ENCODE measurements around the gene GPATCH2.

The GPATCH2 gene

DNA sequence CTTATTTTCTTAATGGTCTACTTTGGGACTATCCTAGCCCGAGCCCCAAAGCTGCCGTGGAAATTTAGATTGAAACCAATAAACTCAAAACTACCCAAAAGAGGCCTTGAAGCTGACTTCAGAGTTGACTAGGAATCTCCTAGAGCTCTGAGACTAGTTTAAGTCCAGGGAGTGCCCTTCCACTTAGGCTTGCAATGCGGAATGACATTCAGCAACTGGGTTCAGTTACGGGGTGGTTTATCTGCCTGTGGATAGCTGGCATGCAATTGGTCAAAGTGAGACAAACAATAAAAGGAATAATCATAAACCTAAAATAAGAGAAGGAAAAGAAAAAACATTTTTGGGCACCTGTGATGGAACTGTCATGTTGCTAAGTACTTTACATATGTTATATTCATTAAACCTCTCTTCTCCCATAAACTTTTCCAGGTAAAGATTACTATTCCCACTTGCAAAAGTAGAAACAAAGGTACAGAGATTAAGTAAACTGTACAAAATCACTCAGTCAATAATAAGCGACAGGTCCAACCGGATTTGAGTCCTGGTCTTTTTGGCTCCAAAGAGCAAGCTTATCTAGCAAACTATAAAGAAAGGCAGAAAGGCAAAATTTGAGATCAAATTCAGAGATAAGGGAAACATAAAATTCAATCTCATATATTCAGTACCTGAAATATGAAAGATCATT is 56.5 kb downstream of the GPATCH2 start:
- DNase-seq = no peak

DNA sequence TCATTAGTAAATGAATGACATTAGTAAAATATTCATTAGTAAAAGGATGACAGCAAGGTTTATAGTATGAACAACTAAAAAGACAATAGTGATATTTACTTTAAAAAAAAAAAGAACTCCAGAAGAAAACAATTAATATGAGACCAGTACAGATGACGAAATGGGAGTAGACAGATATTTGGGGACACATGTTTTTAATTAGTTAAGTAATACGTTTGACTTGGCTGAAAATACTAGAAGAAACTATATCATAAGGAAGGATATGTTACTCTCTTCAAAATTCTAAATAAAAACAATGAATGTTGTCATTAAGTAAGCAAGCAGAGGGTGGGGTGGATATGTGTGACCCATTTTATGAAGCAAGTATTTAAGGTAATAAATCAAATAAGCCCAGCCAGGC is 61.9 kb downstream of the GPATCH2 start:
- no peak for DNase-seq

DNA sequence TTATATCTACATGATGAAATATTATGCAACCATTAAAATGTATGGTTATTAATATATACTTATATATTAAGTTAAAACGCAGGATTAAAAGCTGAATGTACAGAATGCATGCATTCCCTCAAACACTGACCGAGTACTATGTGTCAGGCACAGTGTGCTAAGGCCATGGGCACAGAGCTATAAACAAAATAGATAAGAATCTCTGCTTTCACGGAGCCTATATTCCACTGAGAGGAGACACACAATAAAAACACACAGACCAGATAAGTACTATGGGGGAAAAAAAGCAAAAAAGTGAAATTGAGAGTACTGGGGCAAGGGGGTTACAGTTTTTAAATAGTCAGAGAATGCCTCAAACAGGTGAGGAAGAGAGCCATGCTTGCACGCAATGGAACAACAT is 62.7 kb downstream of the GPATCH2 start:
- DNase-seq = no peak

DNA sequence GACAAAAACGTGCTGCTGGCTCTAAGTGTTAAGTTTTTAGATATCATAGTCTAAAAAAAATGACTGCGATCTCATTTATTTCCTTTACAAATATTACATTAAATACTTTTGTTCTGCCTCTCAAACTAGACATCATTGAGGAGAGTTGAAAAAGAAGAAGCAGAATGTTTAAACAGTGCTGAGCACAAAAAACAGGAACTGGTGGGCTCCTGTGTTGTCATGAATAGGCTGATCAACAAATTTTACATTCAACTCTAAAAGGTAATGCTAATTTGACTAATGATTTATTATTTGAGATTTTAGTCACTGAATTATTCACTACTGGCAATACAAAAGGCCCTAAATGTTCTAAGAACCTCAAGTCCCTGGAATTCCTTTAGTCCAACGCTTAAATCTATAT is 66.1 kb downstream of the GPATCH2 start:
- no peak for DNase-seq

DNA sequence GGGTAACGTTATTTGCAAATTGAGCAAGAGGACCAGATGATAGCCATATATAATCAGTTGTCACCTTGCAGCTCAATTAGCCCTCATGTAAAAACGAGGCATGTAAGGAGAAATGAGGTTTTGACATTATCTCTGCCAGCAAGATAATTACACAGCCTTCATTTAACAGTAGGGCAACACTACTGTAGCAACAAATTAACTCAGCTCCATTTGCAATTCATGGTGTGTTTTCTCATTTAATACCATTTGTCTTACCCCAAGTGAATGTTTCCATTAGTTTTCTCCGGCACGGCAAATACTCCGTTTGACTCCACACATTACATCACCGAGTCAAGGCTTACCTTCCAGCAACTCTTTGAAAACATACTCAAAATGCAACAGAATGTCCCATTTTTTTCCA is 66.7 kb downstream of the GPATCH2 start:
- DNase-seq = no peak

DNA sequence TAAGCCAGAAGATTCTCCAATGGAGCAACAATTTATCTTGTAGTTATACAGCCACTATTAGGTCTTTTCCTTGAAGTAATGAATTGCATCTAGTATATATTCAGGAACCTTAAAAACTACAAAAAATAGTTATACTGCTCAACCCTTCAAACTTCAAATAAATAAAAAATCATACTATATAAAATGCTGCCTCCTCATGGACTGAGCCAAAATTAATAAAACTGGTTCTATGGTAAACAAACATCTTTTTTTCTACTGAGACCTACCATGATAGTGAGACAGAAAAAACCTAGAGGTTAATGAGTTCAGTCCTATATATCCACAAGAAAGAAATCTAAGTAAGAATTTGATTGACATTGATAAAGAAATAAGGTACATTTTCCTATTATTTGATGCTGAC is 67.7 kb downstream of the GPATCH2 start:
- DNase-seq = no peak

DNA sequence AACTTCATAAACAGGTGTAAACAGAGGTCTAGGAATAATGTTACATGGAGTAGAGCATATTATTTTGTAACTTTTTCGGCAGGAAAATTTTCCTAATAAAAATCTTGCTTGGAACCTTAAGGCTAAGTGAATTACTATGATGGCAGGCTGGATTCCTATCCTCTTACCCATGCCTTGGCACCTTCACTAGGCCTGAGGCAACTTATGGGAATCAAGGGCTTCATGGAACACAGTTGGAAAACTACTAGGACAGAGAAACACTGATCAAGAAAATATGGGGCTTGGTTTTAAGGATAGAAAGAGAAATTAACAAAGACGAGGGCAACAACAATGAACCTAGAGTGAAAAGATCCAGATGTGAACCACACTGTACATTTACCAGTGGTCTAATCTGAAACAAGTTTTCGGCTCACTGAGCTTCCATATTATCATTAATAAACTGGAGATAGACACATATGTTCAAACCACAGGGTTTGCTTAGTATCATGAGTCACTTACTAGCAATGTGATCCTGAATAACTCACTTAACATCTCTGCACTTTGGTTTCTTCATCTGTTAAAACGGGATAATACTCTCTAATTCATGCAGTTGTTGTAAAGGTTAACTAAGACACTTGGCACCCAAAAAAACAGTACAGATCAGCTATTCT is 68.5 kb downstream of the GPATCH2 start:
- no peak for DNase-seq

DNA sequence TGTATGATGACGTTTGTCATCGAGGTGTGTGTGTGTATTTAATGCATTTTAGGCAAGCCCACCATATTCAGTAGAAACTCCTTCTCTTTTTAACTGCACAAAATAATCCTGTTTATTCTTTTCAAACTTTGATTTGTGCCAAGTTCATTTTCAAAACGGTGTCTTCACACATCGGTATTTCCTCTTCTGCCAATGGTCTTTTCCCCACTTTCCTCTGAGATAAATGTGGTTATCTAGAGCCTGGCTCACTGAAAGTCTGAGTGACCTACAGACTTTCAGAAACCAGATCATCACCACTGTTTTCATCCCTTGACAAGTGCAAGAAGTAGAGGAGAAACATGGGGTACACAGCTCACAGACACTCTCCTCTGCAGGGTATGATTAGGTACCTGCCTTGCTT is 69.4 kb downstream of the GPATCH2 start:
- no peak for DNase-seq

DNA sequence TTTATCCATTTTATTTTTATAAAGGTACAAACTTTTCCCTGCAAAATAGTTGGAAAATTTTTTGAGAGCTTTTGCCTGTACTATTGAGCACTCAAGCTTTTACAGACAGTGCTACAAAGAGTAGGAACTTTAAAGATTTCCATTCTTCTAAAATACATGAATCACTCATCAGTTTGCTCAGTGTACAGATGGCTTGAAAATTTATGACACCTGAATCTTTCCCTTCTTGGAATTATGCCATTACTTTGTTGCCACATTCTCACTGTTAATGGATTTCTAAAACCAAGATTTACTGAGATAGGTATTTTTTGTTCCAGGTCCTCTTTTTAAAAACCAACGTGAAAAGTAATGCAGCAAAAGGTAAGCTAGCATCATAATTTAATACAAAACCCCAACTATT is 76.0 kb downstream of the GPATCH2 start:
- DNase-seq = no peak

DNA sequence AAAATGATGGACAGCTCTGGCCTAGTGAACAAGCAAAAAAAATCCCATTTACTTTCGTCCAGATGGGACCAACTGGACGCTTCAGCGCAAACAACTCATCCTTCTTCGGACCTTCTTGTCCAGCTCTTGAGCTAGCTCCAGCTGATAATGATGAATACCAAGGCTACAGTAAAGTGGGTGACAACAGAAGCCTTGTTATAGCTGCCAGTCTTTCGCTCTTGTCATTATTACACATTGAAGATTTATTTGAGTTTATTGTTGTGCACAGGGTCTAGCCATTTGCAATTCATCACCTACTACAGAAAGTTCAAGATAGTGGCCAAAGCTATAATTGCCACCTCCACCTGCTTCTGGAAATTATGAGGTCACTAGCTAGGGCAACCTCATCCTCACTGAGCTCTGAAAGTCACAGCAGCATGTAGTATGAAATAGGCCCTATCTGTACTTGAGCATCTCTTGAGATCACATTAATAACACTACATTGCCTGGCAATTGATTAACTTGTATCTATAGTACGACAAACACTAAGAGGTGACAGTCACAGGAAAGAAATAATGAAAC is 76.9 kb downstream of the GPATCH2 start:
- DNase-seq = no peak

DNA sequence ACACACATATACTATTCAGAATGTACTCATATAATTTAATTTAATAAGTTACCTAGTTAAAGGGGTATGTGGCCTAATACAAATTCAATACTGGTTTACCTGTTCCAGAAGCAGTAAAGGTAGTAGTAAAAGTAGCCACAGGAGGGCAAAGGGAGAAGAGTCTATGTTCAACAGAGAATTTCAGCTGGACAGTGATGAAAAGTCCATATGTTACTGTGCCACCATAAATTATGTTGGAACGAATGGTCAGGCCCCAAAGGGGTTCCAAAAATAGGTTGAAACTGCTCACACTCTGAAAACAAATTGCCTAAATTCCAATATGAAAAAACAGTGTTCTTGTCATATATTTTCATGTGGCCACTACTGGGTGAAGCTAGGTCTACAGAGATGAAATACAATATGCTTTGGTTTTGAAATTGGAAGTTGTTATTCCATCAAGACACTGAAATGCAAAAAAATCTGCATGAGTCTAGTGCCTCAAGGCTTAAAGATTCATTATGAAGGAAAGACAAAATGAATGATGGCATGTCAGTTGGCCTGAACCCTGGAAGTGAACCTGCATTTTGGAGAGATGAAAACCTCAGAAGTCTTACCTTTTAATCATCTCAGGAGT is 78.4 kb downstream of the GPATCH2 start:
- DNase-seq = no peak

DNA sequence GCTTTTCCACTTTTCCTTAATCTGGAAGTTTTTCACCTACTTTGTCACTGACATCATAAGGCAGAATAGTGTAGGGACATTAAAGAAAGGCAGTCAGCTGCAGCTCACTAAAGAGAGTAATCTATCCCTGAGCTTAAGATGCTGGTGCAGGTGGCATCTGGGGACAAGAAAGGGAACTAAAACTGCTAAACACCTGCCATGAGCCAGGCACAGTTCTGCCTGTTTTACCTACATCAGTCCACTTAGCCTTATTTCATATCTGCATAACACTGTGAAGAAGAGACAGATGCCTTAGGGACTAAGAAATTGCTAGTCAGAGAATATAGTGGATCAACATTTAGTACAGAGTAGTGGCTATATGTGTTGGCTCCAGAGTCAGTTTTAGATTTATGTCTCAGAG is 88.1 kb downstream of the GPATCH2 start:
- no peak for DNase-seq

DNA sequence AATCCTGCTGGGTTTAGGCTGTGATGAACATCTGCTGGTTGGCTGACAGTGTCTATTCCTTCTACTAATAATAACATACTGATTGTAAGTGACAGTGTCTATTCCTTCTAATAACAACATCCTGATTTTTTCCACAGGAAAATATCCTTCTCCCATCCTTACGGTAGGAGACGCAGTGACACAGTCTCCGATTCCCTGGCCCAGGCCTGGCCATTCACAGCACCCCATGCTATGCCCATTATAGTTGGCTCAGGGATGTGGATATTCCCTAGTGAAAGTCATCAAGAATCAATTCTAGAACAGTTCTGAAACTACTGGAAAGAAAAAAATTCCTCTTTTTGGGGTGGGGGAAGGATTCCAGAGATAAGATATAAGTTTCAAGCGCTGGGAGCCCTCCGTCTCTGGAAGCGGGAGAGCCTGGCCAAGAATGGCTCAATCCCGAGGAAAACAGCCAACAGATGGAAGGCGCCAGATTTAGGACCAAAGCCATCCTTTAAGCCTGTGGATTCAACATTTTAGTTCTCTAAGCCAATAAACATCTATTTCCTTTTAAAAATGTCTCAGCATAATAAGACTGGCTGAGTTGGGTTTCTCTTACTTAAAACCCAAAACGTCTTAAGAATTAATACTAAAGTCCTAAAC is 88.6 kb downstream of the GPATCH2 start:
- DNase-seq = no peak

DNA sequence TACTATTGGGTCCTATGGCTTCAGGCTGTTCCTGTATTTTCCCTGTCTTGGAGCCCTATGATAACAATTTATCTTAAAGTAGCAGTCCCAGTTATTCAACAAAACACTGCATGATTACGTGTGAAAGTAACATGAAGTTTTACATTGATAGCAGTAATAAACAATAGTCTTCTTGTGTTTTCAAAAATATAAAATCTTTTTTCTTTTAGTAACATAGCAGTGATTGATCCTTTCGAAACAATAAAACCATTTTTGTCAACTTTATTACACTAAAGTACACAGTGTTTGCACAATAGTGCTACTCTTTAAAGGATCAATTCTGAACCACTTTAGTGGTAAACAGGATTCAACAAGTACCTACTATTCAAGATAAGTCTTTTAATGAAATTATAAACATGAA is 90.6 kb downstream of the GPATCH2 start:
- no peak for DNase-seq

DNA sequence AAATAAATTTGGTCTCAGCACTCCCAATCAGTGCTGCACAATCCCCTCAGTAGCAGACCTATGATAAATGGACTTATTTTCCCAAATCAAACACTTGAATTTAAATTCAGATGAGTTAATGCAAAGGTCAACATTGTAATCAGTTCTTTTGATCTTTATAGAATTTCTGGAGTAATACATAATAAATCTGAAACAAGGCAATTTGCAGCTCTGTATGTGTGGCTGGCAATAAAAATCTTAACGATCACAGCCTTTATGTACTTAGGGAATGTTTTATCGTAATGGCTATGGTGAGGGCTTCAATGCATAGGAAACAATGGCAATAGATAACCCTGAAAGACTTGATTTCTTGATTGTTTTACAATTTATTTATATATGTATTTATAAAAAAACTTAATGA is 91.4 kb downstream of the GPATCH2 start:
- DNase-seq = no peak

DNA sequence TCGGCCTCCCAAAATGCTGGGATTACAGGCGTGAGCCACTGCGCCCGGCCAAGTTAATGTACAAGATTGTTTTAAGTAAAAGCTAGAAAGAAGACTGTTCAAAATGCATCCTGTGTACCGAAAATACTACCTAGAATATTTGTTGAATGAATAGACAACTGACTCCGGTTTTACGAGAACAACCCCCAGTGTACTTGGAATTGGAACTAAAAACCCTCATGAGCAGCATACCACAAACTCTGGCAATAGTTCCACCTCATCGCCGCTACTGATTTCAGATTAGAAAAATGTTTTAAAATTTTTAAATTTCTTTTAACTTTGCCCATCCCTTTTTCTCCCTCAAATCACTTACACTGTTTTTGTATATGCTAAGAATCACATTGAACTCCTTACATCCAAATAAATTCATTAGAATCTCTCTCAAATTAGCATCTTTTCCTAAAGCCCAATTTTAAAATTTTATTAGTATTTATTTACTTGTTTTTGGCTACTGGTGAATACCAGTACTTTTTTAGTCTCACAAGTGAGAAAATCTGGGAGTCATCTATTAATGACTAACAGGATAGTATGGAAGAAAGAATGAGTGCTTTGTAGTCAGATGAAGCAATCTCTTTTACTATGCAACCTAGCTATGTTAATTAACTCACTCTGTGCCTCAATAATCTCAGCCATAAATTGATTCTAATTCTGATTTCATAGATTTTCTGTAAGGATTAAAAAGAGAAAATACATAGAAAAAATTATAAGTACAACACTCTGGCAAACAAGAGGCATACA is 95.1 kb downstream of the GPATCH2 start:
- no peak for DNase-seq

DNA sequence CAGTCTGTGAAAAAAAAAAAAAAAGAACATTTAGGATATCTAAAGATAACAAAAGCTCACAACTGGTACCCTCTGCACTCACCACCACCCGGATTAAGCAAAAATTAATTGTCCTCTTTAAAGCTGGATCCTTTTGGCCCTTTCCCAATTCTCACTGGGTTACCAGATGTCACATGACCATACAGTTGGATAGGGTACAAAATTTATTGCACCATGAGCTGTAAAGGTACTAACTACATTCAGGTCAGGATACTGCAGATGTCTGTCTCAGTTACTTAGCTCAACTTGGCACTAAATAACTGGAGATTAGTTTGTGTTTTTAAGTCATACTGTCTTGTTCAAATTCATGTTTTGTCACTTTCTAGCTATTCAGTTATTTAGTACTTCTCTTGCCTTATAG is 96.3 kb downstream of the GPATCH2 start:
- DNase-seq = no peak

DNA sequence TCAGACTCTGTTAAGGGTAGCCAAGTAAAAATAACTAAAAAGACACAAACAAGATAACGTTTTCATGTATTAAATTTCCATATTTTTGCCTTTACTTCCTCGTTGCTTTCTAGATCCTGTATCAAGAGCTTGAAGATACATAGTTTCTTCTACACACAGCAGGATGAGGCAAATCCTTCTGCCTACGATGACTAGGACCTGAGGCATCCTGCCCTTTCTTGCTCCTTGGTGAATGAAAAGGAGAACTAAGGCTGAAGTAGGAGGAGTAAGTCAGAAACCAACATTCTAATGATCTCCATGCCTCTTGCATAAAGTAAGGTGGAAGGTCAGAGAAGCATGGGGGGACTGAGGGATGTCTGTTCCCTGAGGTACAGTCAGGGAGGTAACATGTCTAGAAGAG is 102.6 kb downstream of the GPATCH2 start:
- DNase-seq = no peak

DNA sequence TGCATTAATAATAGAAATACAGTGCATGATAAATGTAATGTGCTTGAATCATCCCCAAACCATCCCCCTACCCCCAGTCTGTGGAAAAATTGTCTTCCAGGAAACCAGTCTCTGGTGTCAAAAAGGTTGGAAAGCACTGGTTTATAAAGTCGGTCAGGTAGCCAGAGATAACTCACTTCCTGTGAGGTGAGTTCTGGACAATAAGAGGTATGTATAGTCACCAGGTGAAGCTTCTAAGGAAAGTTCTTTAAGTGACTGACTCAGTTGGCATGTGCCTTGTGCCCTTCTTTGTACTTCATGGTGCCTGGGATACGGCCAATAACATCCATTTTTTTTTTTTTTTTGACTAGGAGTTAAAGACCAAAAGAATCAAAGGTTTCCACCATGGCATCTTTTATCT is 103.7 kb downstream of the GPATCH2 start:
- DNase-seq = no peak

DNA sequence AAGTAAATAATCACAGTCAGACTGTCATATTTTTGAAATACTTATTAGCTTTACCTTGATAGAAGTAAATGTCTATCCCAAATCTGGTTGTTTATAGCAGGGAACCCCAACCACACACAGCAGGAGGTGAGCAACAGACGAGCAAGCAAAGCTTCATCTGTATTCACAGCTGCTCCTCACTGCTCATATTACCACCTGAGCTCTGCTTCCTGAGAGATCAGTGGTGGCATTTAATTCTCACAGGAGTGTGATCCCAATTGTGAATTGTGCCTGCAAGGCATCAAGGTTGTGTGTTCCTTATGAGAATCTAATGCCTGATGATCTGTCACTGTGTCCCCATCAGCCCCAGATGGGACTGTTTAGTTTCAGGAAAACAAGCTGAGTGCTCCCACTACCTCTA is 104.3 kb downstream of the GPATCH2 start:
- DNase-seq = no peak

DNA sequence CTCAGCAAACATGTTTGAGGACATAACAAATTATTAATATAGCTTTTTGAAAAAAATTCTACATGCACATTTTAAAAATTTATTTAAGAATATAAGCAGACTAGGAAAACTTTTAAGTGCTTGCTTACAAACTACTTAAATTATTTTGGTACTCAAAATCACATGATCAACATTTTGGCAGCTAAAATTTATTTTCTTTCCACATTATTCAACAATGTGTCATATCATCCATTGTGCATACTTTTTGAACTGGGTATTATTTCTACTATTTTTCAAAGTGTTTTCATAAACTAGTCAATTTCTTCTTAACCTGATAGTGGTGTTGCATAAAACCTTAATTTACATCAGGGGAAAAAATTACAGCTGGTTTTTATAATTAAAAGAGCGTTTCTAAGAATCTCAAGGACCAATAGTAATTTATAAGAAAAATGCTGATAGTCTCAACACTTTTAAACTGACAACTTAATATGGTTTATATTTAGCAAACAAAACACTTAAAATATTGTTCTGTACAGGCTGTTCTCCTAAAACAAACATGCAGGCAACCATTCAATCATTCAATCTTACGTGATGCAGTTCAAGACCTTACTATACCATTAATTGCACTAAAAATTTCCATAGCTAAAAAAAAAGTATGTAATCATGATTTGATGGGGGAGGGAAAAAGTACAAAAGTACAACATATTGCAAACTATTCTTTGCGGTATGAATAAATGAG is 105.0 kb downstream of the GPATCH2 start:
- DNase-seq = no peak

DNA sequence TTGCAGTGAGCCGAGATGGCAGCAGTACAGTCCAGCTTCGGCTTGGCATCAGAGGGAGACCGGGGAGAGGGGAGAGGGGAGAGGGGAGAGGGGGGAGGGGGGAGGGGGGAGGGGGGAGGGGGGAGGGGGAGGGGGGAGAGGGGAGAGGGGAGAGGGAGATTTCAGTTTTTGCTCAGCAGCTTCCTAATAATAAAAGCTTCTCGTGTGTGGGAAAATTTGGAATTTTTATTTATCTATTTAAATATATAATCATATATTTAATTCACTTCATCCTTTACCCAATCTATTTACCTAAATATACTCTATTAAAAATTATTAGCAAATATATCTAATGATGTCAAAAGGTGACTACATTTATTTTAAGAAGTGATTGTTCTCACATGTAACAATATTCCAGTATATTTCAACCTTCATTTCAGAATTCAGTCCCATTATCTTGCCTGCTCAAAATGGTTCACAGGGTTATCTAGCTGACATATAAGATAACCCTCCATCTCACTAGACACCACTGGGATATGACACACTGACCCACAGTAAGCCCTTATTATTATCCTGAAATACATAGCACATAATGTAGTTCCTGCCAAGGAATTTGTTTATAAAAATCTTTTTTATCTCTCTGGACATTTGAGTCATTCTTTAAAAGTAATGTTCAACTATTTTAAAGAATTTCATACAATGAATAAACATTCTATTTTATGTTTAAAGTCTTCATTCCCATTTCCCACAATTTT is 105.9 kb downstream of the GPATCH2 start:
- no peak for DNase-seq

Data from NCI-H526 treated with DMSO at 0.1 percent for 48 hours (cell line).